Measurements from ENCODE around the gene TRIP11.

The TRIP11 gene

GRCh38 chr14:92009604-92010003, 30.3 kb downstream of the TRIP11 start:
- no peak for DNase-seq

GRCh38 chr14:92005019-92005418, 34.8 kb downstream of the TRIP11 start:
- DNase-seq: no peak

- DNase-seq: no peak
These were observed 35.8 kb downstream of the TRIP11 start for GRCh38 chr14:92004062-92004461.

GRCh38 chr14:91998667-91999570, 40.9 kb downstream of the TRIP11 start:
- DNase-seq: no peak

GRCh38 chr14:91997492-91997891, 42.4 kb downstream of the TRIP11 start:
- no peak for DNase-seq

GRCh38 chr14:91996948-91997371, 42.9 kb downstream of the TRIP11 start:
- no peak for DNase-seq

- no peak for DNase-seq
These were observed 52.7 kb downstream of the TRIP11 start for GRCh38 chr14:91987192-91987591.

GRCh38 chr14:91985521-91986255, 54.2 kb downstream of the TRIP11 start:
- DNase-seq: no peak

GRCh38 chr14:91985008-91985407, 54.9 kb downstream of the TRIP11 start:
- no peak for DNase-seq

GRCh38 chr14:91983588-91983987, 56.3 kb downstream of the TRIP11 start:
- no peak for DNase-seq

- DNase-seq: no peak
These were observed 59.7 kb downstream of the TRIP11 start for GRCh38 chr14:91980157-91980556.

GRCh38 chr14:91977884-91978283, 62.0 kb downstream of the TRIP11 start:
- DNase-seq: no peak

- no peak for DNase-seq
These were observed 64.1 kb downstream of the TRIP11 start for GRCh38 chr14:91975763-91976162.

- DNase-seq: no peak
These were observed 68.6 kb downstream of the TRIP11 start for GRCh38 chr14:91971188-91971778.

- peak; percentile 43 for DNase-seq
These were observed 71.6 kb downstream of the TRIP11 start for GRCh38 chr14:91968280-91968679.

GRCh38 chr14:91964724-91965123, 75.1 kb downstream of the TRIP11 start:
- DNase-seq: no peak

GRCh38 chr14:91964011-91964410, 75.8 kb downstream of the TRIP11 start:
- DNase-seq: no peak

GRCh38 chr14:91963465-91963864, 76.4 kb downstream of the TRIP11 start:
- DNase-seq: no peak

- DNase-seq: no peak
These were observed 78.3 kb downstream of the TRIP11 start for GRCh38 chr14:91961297-91962220.

GRCh38 chr14:91957876-91958313, 82.0 kb downstream of the TRIP11 start:
- no peak for DNase-seq

GRCh38 chr14:91956616-91957015, 83.2 kb downstream of the TRIP11 start:
- no peak for DNase-seq

GRCh38 chr14:91955168-91955567, 84.7 kb downstream of the TRIP11 start:
- no peak for DNase-seq
